AML-193 (cell line): ENCODE data around the gene NDUFA11.

Experiments
- DNase-seq, 2 experiments: peaks; one replicate each; lab custom pipeline; 2025; lab: John Stamatoyannopoulos, UW

NDUFA11 gene

DNA sequence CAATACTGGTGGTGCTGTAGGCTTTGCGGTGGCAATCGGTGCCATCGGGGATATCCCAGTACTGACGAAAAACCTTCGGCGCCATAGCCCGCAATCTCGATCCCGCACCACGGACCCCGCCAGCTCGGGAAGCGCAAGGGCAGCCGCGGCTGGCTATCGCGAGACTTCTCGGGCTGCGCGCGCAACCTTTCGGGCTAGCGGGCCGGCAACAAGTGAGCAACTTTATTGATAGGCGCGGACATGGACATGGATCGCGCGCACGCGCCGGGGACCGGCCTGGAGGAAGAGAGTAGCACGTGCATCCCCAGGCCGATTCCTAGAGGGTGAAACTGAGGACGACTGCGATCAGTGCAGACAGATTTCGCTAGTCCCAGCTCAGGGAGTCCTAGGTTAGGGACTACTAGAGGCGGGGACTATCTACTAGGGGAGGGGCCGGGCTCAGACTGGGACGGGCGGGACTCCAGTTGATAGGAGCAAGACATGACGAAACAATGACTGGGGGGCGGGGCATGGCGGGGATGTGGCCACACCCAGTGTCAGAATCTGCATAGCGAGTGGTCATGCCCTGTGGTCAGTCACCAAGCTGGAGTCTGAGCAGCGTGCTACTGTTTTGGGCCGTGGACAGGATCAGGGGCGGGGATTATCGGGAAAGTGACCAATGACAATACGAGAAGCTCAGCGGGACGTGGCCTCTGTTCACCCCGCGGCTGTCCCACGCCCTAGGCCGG lies at the start of gene NDUFA11:
NDUFA11 (minus strand) TSS at position 167 of the 728 bp plus-strand sequence; CDS start at position 85, 82 bp downstream.
- DNase-seq: peak; percentile 89 to 91

DNA sequence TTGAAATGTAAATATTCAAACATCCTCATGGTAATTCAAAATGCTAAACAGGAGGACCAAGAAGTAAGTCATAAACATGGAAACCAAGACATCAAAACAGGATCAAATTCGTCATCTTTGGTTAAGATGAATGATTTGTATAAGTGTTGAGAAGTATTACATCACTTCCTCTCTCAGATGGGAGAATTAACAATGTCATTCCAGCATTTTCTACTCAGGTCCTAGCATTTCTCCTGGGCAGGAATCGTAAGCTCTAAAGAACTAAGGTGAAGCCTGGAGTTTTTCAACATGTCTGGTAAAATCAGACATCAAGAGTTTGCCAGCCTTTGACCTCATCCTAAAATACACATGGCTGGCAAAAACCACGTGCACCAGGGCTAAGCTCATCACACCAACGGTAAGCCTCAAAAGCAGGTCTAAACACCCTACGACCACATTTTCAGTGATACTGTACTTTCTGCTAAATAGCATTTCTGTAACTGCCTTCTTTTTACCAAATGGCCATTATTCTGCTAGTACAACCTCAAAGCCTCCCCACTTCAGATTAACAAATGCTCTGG lies 49.5 kb upstream of the NDUFA11 start:
- DNase-seq: no peak

DNA sequence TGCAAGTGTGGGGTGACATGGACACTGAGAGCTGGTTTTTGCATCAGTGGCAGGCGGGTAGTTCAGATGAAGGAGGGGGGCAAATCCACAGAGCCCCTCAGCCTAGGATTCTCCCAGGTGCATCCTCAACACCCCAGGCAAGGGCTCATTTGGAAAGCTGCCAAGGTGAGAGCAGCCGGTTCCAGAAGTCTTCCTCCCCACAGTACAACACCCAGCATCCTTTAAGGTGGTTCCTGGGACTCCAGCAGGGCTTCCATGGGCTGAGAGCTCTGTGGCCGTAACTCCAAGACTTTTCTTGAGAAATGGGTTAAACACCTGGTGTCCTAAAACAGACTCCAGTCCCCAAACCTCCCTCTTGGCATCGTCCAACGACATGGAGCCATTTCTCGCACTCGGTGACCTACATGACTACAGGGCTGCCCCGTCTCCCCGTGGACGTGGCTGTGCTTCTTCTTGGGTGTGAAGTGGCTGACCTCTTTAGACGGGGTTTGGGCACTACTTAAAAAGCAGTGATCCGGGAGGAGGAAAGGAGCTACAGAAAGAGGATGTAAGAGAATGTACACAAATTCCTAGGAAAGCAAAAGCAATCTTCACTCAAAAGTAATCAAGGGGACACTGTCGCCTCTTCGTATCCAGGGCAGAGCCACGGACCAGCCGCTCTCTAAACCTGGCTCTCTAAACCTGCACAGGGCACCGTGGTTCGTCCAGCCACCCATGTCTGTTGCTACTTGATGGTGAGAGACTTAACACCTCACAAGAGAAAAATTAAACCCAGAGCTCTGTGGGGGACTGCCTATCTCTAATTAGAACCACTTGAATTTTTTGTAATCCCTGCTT lies 48.8 kb upstream of the NDUFA11 start:
- no peak for DNase-seq

DNA sequence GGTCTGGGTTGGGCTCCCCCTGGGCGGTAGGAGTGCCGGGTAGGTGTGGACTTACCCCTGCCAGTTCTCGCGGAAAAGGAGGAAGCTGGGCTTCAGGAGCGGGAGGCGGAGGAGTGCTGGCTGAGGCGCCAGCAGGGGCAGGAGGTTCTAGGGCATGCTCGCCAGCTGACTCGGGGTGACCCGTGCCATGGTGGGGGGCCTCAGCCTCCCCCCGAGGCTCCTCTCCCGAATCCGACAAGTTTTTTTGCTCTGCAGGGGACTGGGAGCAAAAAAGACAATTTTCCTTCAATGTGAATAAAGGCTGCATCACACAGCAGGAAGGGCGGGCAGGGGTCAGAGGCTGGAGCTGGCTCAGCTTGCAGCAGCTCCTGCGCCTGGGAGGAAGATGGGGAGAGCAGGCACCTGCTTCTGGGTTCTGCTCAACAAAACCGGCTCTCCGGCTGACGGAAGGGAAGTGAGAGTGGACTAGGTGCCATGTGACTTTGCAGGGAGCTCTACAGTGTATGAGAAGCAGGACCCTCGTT lies 47.8 kb upstream of the NDUFA11 start:
- DNase-seq: no peak

DNA sequence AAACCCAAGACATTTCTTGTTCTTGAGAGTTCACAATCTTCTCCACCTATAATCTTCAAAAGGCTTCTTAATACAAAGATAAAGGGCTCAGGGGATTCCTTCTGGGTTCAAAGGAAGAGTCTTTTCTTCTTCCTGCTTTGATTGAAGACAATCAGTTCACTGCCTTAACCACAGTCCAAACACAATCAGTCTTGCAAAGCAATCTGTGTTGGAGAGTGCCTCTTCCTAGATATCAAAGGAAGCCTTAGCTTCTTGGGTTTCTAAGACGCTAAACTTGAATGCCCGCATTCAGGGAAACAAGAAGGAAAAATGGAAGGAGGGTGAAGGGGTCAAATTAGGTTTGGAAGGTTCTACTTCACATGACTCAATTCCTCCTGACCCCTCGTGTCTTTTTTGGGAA lies 47.2 kb upstream of the NDUFA11 start:
- DNase-seq: no peak

DNA sequence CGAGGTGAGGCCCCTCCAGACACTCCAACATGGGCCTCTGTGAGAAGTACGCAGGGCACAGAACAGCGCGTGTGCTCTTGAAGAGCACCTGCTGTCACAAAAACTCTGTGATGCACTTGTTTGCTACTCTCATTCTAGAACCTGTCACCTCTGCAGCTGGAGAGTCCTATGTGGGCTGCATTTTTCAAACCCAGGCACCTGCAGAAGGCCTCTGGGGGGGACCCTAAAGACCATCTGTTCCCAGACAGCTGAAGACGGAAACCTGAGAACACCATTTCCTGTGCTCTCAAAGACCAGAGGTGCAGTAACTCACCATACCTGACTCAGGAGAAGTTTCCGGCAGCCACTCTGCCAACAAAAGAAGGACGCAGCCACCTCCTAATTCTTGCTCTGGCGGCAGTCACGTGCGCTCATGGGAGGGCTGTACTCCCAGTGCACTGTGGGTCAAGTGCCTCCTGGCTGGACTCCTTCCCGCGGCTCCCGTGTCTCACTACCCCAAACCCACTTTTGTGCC lies 46.3 kb upstream of the NDUFA11 start:
- no peak for DNase-seq

DNA sequence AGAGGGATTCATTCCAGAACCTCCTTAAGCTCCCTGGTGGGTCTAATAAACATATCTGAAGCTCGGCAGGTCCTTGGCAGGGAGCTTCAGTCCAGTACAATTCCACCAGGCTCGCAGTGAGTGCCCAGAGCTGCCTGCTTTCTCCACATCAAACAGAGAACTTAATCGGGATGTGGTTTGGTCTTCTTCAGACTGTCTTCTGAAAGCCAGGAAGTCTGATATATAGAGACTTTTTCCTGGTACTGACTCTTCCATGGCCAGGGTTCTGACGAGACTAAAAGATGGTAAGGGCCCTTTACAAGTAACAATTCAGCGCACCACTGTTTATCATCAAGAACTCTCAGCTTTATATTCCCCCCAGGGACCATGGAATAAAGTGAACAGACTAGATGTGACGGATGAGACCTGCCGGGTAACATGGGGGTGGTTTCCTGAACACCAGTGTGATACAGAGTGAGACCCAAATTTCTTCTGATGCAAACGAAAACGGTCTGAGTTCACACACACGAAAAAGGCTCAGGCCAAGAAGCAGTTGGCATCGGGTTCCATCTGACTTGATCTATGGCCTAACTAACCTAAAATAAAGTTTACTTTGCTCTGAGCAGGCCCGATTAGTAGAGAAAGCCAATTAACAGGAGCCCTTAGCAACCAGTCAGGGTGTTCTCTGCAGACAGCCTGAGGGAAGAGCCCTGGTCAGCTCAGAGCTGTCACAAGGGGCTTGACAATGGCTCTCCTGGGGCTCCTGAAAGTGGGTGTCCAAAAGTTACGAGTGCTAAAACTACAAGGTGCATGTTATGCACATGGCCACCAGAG lies 45.4 kb upstream of the NDUFA11 start:
- no peak for DNase-seq

DNA sequence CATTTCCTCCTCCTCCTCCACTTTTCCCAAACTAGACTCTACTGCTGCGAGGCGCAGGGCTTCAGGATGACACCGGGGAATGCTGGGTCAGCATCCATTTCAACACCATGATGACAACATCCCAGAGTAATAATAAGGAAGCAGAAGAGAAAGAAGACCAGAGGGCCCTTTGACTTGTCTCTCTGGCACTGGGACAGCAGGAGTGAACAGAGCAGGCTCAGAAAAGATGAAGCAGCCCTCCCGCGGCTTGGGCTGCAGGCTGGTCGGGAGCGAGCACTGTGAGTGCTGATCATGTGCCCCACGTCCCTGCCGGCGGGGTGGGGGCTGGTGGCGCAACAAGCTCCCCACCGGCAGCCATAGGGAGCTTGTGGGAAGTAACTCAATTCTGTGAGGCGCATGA lies 43.8 kb upstream of the NDUFA11 start:
- DNase-seq: no peak

DNA sequence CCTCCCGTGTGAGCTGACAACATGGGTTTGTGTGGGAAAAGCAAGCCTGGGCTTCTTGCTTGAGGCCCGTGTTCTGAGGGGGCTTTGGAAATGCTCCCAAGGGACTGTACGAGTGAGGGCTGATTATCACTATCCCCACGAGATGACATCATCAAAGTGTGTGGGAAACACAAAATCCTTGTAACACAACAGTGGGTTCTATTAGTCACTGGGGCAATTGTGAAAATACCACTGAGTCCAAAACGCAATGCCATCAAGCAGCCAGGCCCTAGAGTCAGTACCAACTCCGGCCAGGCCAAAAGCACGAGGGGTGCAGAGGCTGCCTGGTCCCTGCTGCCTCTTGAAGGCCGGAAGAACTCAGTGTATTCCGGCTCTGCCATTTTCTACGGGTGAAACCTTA lies 40.0 kb upstream of the NDUFA11 start:
- no peak for DNase-seq

DNA sequence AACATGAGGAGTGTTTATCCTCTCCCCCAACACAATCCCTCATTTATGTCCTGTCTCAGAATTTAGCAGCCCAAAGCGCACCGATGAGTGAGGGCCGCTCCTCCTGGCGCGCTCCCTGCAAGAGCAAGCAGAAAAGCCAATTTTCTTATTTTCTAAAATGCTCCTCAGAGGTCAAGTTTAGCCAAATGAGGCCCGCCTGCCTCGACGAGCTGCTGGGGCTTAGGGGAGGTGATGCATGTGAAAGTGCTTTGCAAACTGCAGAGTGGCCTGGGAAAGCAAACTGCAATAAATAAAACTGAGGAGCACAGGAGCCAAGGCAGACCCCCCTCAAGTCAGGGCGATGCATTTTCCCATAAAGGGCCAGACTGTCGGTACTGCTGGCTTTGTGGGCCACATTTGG lies 39.5 kb upstream of the NDUFA11 start:
- no peak for DNase-seq

DNA sequence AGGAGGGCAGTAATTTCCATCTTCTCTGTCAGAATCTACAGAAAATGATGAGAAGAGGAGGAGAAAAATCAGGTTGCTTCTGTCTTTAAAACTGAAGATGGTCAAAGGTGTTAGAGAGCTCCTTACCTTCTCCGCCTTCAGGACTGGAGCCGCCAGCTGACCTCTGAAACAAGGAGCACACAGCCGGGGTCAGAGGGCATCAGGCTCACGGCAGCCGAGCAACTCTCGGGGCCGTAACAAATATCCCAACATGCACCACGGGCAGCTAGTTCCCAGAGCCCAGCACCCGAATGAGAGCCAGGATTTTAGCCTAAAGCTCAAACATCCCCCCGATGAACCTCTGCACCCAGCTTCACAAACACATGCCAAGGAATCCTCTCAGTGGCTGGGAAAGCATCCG lies 38.1 kb upstream of the NDUFA11 start:
- no peak for DNase-seq

DNA sequence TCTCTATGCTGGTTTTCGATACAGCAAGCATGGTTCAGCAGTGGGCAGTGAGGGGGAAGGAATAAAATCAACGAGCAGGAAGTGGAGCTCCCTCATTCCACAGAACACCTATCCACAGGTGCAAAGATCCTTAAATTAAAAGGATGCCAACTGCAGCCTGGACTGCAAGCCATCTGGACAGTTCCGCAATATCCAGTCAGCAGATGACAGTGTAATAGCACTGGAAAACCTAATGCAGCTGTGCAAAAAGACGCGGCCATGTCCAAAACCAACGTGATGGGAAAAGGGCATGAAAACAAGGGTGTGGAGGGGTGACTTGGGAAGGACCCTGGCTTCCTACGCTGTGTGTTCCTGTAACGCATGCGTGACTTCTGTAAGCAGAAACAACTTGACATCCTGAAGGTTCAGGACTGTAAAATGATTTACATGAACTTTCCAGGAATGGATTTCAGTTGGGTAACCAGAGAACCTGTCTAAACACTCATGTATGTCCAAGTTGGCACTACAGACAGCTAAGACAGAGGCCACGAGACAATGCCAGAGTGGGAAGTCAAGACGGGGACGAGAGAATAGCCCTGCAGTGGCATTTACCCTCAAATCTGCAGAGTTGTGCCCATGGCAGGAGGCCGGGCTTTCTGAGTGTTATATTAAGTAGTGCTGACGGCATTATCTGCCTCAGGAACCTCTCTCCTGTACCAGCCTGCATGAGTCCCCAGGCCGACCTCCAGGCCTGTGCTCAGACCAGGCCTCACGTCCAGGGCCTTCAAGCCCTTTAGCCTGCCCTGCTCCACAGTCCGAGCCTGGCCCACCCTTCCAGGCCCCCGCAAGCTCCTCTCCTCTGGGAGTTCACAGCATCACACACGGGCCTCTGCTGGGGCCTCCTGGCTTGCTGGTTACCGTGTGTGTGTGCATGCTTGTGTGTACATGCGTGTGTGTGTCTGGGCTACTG lies 36.9 kb upstream of the NDUFA11 start:
- no peak for DNase-seq

DNA sequence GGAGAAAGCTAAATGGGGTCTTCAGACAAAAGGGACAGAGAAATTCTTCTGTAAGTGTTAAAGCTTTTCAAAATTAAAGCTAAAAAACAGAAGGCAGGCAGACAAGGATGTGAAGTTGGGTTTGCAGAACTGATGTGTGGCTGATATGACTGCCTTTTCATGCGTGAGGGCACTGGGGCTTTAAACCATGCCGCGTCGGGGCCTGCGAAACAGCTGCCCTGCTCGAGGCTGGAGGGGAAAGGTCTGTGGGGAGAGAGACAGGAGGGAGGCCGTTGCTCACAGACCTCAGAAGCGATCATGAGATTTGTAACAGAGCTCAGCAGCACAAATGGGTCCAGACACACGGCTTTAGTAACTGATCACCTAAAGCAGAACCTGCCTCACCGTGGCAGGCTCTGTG lies 34.0 kb upstream of the NDUFA11 start:
- DNase-seq: no peak

DNA sequence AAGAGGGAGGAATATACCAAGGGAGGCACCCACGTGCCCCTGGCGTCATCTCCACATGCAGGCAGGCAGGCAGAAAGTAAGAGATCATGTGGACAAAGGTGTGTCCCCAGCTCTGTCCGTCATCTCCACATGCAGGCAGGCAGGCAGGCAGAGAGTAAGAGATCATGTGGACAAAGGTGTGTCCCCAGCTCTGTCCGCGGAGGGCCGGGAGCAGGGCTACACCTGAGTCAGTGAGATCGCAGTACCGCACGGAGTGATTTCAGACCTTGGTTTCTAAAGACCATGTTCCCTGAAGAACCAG lies 32.7 kb upstream of the NDUFA11 start:
- no peak for DNase-seq

DNA sequence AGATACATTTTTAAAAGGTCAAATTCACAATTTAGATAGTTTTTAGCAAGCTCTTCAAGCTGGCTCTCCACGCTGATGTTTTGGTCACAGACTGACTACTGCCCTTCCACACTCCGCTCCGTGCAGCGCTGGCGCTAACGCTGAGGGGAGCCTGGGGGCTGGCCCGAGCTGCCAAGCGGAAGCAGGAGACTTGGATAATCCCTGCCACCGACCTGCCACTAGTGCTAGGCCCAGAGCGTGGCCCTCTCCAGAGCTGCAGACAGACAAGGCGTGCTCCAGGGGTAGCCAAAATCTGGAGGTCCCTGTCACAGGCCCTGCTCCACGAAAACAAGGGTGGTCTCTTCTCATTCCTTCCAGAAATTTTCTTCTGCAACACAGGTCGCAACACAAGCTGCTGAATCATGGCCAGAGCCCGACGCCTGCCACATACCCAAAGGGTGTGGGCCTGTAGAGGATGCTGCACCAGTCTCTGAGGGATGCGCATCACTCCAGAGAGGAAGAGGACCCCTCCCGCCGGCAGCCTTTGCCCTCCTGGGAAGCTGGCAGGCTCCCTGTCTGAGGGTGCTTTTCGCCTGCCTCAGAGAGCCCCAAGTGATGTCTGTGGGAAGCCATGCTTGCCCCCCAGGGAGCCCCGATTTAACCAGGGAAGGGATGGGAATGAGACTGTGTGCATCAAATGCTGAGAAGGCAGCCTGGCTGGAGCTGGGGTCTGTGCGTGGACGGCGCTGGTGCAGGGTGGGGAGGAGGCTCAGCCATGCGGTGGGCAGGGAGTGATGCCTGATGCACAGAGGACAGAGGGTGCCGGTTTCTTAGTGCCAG lies 32.1 kb upstream of the NDUFA11 start:
- DNase-seq: no peak

DNA sequence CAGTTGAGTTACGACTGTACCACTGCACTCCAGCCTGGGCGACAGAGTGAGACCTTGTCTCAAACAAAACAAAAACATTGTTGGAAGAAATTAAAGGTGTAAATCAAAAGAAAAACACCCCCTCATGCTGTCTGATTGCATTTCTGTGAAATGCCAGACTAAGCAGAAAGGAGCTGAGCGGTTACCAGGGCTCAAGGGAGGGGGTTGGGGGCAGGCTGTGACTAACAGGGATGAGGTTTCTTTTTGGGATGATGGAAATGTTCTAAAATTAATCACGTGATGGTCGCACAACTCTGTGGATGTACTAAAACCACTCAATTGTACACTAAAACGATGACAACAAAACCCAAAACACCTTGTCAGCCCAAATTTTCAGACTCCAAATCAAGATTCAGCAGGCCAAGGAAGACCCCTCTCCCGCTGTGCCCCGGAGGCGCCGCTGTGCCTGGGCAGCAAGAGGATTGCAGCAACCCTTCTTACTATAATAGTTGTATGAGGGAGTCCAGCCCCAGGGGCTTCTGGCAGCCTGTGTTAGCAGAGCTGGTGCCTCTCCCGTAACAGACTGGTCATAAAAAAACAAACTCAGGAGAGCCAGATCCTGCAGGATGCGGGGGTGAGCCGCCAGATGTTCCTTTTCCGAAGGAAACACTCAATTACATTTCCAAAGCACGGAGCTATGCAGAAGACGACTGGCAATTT lies 31.3 kb upstream of the NDUFA11 start:
- DNase-seq: no peak

DNA sequence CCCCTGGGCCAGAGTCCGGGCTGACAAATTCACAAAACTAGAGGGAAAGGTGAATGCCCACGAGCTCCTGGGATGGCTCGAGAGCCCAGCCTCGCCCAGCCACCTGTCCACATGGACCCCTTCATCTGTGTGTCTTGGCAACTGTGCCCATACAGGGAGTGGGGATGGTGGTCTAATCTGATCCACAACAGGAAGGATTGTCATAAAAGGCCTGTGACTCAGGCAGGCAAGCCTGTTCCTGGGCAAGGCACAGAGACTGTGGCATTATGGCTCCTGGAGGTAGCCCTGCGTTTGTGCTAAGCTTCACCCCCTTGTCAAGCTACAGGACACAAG lies 30.4 kb upstream of the NDUFA11 start:
- no peak for DNase-seq

DNA sequence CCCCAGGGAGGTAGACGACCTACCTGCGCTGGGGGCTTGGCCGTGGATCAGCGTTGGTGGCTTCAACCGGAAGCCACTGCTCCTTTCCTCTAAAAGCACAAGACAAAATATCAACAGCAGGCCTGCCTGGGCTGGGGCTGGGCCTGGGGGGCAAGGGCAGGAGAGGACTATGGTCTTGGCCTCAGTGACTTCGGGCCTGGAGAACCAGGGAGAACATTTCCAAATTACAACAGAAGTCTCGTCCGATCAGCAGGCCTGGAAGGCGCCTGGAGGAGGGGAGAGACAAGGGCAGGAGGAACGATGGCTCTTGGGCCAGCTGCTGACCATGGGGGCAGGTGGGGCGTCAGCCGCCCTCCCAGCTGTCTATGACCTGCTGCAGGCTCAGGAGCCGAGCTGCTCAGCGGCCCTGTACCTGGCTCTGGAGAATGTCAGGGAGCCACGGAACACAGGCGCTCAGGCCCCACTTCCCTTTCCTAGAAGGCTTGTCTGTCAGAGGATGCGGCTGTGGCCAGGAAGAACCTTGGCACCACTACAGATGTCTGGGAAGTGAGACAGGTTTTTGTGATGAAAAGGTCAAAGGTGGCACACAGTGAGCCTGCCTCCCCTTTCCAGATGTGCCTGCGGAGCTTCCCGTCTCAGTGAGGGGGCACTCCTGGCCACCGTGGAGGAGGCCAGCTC lies 29.9 kb upstream of the NDUFA11 start:
- DNase-seq: no peak
